Keratinocyte (primary cell): ENCODE data around the gene CAPN5. TPM values are rescaled to one million over a fixed set of nuclear protein-coding genes. Genes with fewer than 3 reads are reported as not detected.

Experiments
- DNase-seq: peaks from one replicate; pipeline ENCODE4 v3.0.0-alpha.2; 2011; ENCODE audit warnings: low read depth, missing footprints, low spot score
- FAIRE-seq: peaks from 2 replicates; lab custom pipeline; 2011; peaks lifted over from hg19 to GRCh38; lab: Jason Lieb, UNC
- H2AFZ ChIP-seq: 2 replicates; pipeline ENCODE4 v1.6.0; 2012; ENCODE audit warnings: low read length, control low read depth, inconsistent platforms; ENCODE audit not compliant: control insufficient read depth
- H3K27ac ChIP-seq: 2 replicates; pipeline ENCODE4 v1.5.1; 2011; ENCODE audit warnings: low read length; ENCODE audit not compliant: control insufficient read depth, insufficient read depth
- H3K27me3 ChIP-seq: 3 replicates; pipeline ENCODE4 v1.6.0; 2011; ENCODE audit warnings: low read length; ENCODE audit not compliant: control insufficient read depth, insufficient read depth; ENCODE audit errors: extremely low read depth
- H3K36me3 ChIP-seq, 2 experiments: 2 replicates in 1 of 2; 3 replicates in 1 of 2; pipeline ENCODE4 v1.5.1; 2011; ENCODE audit warnings: low read length in 2 of 2, mild to moderate bottlenecking in 1 of 2; ENCODE audit not compliant: control insufficient read depth in 2 of 2, insufficient read depth in 2 of 2; ENCODE audit errors: extremely low read depth in 1 of 2
- H3K4me1 ChIP-seq: 3 replicates; pipeline ENCODE4 v1.5.1; 2011; ENCODE audit warnings: low read length; ENCODE audit not compliant: control insufficient read depth, insufficient read depth; ENCODE audit errors: extremely low read depth
- H3K4me2 ChIP-seq: 3 replicates; pipeline ENCODE4 v1.6.0; 2011; ENCODE audit warnings: low read depth, low read length; ENCODE audit not compliant: control insufficient read depth, insufficient read depth; ENCODE audit errors: extremely low read depth
- H3K4me3 ChIP-seq, 3 experiments: fragments of 200-600 bp in 1 of 3; sonication (generic) in 1 of 3; 2 replicates in 2 of 3; 3 replicates in 1 of 3; pipeline ENCODE4 v1.5.1; 2011 to 2016; ENCODE audit warnings: low read length in 3 of 3, mild to moderate bottlenecking in 3 of 3, control low read depth in 2 of 3, inconsistent platforms in 1 of 3, low read depth in 1 of 3, mixed read lengths in 1 of 3, mixed run types in 1 of 3, moderate library complexity in 1 of 3; ENCODE audit not compliant: control insufficient read depth in 2 of 3, insufficient read depth in 2 of 3; ENCODE audit errors: extremely low read depth in 1 of 3
- H3K79me2 ChIP-seq: 2 replicates; pipeline ENCODE4 v1.6.0; 2012; ENCODE audit warnings: low read length; ENCODE audit not compliant: control insufficient read depth, insufficient read depth
- H3K9ac ChIP-seq: 3 replicates; pipeline ENCODE4 v1.6.0; 2011; ENCODE audit warnings: low read length; ENCODE audit not compliant: control insufficient read depth, insufficient read depth; ENCODE audit errors: extremely low read depth
- H3K9me1 ChIP-seq: 3 replicates; pipeline ENCODE4 v1.6.0; 2011; ENCODE audit warnings: low read length; ENCODE audit not compliant: control insufficient read depth, insufficient read depth; ENCODE audit errors: extremely low read depth
- H3K9me3 ChIP-seq: 2 replicates; pipeline ENCODE4 v1.5.1; 2012; ENCODE audit warnings: low read depth, low read length; ENCODE audit not compliant: control insufficient read depth
- H4K20me1 ChIP-seq: 3 replicates; pipeline ENCODE4 v1.6.0; 2011; ENCODE audit warnings: low read length; ENCODE audit not compliant: control insufficient read depth, insufficient read depth; ENCODE audit errors: extremely low read depth
- EZH2 ChIP-seq: IDR thresholded peaks from one replicate; pipeline ENCODE4 v1.6.1; 2012; ENCODE audit warnings: inconsistent platforms, mild to moderate bottlenecking, low read length, moderate library complexity
- dilution Hi-C: fragments of 300-500 bp; cut with MboI; formaldehyde crosslinking; loops from one replicate; pipeline ENCODE4 v1.7.0; 2020; ENCODE audit warnings: low sequenced_read_pairs; ENCODE audit not compliant: extremely low pct_ligation_motif_present
- polyA plus RNA-seq, 5 experiments: library from polyadenylated mRNA; depleted of rRNA in 3 of 5; stranded (reverse) in 3 of 5; stranded (forward) in 1 of 5; unstranded in 1 of 5; fragments of >200 nt; gene quantifications; 1 replicate in 1 of 5; 2 replicates in 3 of 5; 3 replicates in 1 of 5; pipeline versions ENCODE4 v1.2.1 to v1.2.3, GENCODE V29; 2011 to 2012; ENCODE audit warnings: missing spikeins in 2 of 5, low read depth in 1 of 5, low replicate concordance in 1 of 5
- TF ChIP-seq, protein P1 (sequence below), 3 experiments: IDR thresholded peaks in 1 of 3; conservative IDR thresholded peaks in 1 of 3; optimal IDR thresholded peaks in 1 of 3; 2 replicates in 2 of 3; 3 replicates in 1 of 3; pipeline versions ENCODE3 to v1.5.1; 2011; ENCODE audit warnings: low read length in 3 of 3, mild to moderate bottlenecking in 3 of 3, moderate library complexity in 2 of 3, control low read depth in 1 of 3, inconsistent platforms in 1 of 3; ENCODE audit not compliant: insufficient read depth in 2 of 3; ENCODE audit errors: extremely low read depth in 1 of 3

CAPN5 gene
- polyA plus RNA-seq, 1 donor (not counting 4 experiments of a cell fraction or from before 2014, with no cell fraction given): 1.2 TPM

DNA sequence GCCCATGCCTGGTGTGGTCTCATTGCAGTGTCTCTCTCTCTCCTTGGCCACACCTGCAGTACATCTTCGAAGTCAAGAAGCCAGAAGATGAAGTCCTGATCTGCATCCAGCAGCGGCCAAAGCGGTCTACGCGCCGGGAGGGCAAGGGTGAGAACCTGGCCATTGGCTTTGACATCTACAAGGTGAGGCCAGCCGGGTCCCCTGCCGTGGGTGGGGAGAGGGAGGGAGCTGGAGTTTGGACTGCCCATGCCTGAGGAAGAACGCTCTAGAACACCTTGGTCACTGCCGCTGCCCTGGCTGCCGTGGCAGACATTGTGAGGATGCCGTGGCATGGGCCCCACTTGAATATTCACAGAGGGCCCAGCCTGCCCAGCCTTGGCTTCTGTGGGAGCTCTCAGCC is 52.2 kb downstream of the CAPN5 start:
- no peaks in the 10 kb centered on the region for H3K9me1 ChIP-seq
- H2AFZ ChIP-seq: no peak overlapping the region
- FAIRE-seq (no peak), DNase-seq (no peak)
- H3K36me3 ChIP-seq: no peaks in the 10 kb centered on the region
- H3K9ac ChIP-seq: no peak overlapping the region
- no peaks in the 10 kb centered on the region for H3K79me2 ChIP-seq
- no peak overlapping the region for H3K27ac ChIP-seq
- H4K20me1 ChIP-seq: no peaks in the 10 kb centered on the region
- no peaks in the 10 kb centered on the region for H3K9me3 ChIP-seq
- H3K4me2 ChIP-seq: no peak overlapping the region
- H3K4me3 ChIP-seq: no peak overlapping the region
- H3K27me3 ChIP-seq: no peaks in the 10 kb centered on the region
- H3K4me1 ChIP-seq: no peaks in the 10 kb centered on the region
- dilution Hi-C loops: no loop called here
- TF ChIP-seq EZH2: no peak
- TF ChIP-seq, protein P1, sequence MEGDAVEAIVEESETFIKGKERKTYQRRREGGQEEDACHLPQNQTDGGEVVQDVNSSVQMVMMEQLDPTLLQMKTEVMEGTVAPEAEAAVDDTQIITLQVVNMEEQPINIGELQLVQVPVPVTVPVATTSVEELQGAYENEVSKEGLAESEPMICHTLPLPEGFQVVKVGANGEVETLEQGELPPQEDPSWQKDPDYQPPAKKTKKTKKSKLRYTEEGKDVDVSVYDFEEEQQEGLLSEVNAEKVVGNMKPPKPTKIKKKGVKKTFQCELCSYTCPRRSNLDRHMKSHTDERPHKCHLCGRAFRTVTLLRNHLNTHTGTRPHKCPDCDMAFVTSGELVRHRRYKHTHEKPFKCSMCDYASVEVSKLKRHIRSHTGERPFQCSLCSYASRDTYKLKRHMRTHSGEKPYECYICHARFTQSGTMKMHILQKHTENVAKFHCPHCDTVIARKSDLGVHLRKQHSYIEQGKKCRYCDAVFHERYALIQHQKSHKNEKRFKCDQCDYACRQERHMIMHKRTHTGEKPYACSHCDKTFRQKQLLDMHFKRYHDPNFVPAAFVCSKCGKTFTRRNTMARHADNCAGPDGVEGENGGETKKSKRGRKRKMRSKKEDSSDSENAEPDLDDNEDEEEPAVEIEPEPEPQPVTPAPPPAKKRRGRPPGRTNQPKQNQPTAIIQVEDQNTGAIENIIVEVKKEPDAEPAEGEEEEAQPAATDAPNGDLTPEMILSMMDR (optimal IDR thresholded peaks at IDR 0.05 in 1 of 3, IDR thresholded peaks at IDR 0.05 in 1 of 3, conservative IDR thresholded peaks at IDR 0.05 in 1 of 3; ENCODE audit: extremely low read depth in 1 of 3, insufficient read depth in 2 of 3, low read length in 3 of 3): no peak

DNA sequence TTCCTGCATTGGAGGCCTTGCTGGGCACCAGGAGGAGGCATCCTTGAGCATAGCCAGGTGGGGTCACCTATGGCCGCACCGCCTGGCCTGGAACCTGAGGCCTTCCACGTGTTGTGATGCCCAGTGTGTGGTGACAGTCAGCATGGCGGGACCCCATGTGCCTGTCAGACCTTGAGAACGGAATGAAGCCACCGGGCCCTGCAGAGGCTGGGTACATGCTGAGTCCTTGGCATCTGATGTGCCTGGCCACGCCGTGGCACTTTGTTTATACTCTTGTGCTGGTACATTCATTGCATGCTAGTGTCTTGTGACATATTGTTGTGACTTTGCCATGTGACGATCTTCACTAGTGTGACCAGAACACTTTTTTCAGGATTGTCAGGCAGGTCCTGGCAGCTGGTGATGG is 52.8 kb downstream of the CAPN5 start:
- H3K27ac ChIP-seq: no peak overlapping the region
- DNase-seq (no peak), FAIRE-seq (no peak)
- H3K9ac ChIP-seq: no peak overlapping the region
- no peaks in the 10 kb centered on the region for H3K79me2 ChIP-seq
- no peak overlapping the region for H2AFZ ChIP-seq
- no peaks in the 10 kb centered on the region for H4K20me1 ChIP-seq
- no peaks in the 10 kb centered on the region for H3K4me1 ChIP-seq
- H3K36me3 ChIP-seq: no peaks in the 10 kb centered on the region
- H3K4me3 ChIP-seq: no peak overlapping the region
- no peak overlapping the region for H3K4me2 ChIP-seq
- no peaks in the 10 kb centered on the region for H3K27me3 ChIP-seq
- dilution Hi-C loops: no loop called here
- TF ChIP-seq, protein P1 (optimal IDR thresholded peaks at IDR 0.05 in 1 of 3, IDR thresholded peaks at IDR 0.05 in 1 of 3, conservative IDR thresholded peaks at IDR 0.05 in 1 of 3; ENCODE audit: extremely low read depth in 1 of 3, insufficient read depth in 2 of 3, low read length in 3 of 3): no peak
- no peak for TF ChIP-seq EZH2
- no peaks in the 10 kb centered on the region for H3K9me1 ChIP-seq
- no peaks in the 10 kb centered on the region for H3K9me3 ChIP-seq
